Activated CD8-positive, alpha-beta T cell treated with anti-CD3 and anti-CD28 coated beads for 36 hours (primary cell): ENCODE data around the gene NTNG1. TPM values are rescaled to one million over a fixed set of nuclear protein-coding genes. Genes with fewer than 3 reads are reported as not detected.

Source experiments
- ATAC-seq: fragments of 200-7000 bp; cut with Tn5 transposase; one replicate; pipeline ENCODE4 v1.10.0; 2021; ENCODE audit warnings: mild to moderate bottlenecking, moderate library complexity
- CTCF ChIA-PET: fragments of 350-600 bp; sonication (Branson Sonifier 250); formaldehyde crosslinking; loops from one replicate; lab custom pipeline; 2021; ENCODE audit warnings: antibody characterized with exemption; lab: Charles Lee
- POLR2A ChIA-PET: fragments of 350-600 bp; sonication (Branson Sonifier 250); formaldehyde crosslinking; loops from one replicate; lab custom pipeline; 2021; ENCODE audit warnings: antibody characterized with exemption; lab: Charles Lee
- DNase-seq: peaks from one replicate; pipeline ENCODE4 v3.0.0-alpha.2; 2020
- H3K27ac Mint-ChIP-seq: one replicate; pipeline ENCODE4 v1.8.0; 2021; ENCODE audit warnings: mild to moderate bottlenecking, mixed read lengths
- H3K27me3 Mint-ChIP-seq: one replicate; pipeline ENCODE4 v1.8.0; 2021; ENCODE audit warnings: mixed read lengths
- H3K36me3 Mint-ChIP-seq: one replicate; pipeline ENCODE4 v1.8.0; 2021; ENCODE audit warnings: low read depth, mixed read lengths
- H3K4me1 Mint-ChIP-seq: one replicate; pipeline ENCODE4 v1.8.0; 2021; ENCODE audit warnings: low read depth, mixed read lengths
- H3K4me3 Mint-ChIP-seq: one replicate; pipeline ENCODE4 v1.8.0; 2021; ENCODE audit warnings: mild to moderate bottlenecking, moderate library complexity, mixed read lengths
- H3K9me3 Mint-ChIP-seq: one replicate; pipeline ENCODE4 v1.8.0; 2021; ENCODE audit warnings: mixed read lengths
- intact Hi-C: fragments of 100-400 bp; cut with micrococcal nuclease; formaldehyde crosslinking; loops from one replicate; pipeline ENCODE4 v1.10.0; 2022
- total RNA-seq, 2 experiments: library from RNA; stranded (reverse); gene quantifications; one replicate each; pipeline ENCODE4 v1.2.3, GENCODE V29; 2021
- TF ChIP-seq, protein P1 (sequence below): fragments of 200-600 bp; IDR thresholded peaks from one replicate; pipeline ENCODE4 v1.8.0; 2022; ENCODE audit warnings: antibody characterized with exemption, mild to moderate bottlenecking

The NTNG1 gene
- total RNA-seq, 2 experiments from 2014 or later = 0.96 to 1.0 TPM

DNA sequence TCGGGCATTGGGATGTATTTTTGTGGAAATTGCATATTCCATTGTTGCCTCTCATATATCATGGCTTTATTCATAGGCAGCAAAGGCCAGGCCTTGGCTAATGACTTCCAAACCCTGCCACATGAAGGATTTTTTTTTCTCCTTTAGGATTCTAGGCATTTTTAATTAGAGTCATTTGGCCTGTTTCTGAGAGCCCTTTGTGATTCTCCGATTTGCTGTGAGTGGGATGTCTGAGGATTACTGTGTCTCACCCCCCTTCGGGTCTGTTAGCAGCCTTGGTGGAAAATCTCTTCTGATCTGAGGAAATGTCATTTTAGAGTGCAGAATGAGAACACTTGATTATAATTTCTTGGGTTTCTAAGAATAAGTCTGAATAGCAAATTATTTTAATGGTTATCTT, 253.5 kb downstream of the NTNG1 start:
- TF ChIP-seq, protein P1, sequence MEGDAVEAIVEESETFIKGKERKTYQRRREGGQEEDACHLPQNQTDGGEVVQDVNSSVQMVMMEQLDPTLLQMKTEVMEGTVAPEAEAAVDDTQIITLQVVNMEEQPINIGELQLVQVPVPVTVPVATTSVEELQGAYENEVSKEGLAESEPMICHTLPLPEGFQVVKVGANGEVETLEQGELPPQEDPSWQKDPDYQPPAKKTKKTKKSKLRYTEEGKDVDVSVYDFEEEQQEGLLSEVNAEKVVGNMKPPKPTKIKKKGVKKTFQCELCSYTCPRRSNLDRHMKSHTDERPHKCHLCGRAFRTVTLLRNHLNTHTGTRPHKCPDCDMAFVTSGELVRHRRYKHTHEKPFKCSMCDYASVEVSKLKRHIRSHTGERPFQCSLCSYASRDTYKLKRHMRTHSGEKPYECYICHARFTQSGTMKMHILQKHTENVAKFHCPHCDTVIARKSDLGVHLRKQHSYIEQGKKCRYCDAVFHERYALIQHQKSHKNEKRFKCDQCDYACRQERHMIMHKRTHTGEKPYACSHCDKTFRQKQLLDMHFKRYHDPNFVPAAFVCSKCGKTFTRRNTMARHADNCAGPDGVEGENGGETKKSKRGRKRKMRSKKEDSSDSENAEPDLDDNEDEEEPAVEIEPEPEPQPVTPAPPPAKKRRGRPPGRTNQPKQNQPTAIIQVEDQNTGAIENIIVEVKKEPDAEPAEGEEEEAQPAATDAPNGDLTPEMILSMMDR = no peak
- intact Hi-C loops = no loop called here
- H3K36me3 Mint-ChIP-seq = no peaks in the 10 kb centered on the region
- DNase-seq (no peak), ATAC-seq (no peak)
- H3K9me3 Mint-ChIP-seq = no peaks in the 10 kb centered on the region
- ChIA-PET POLR2A (no interaction called here), CTCF (no interaction called here)
- no peak overlapping the region for H3K4me3 Mint-ChIP-seq
- H3K27ac Mint-ChIP-seq = no peak overlapping the region
- peaks cover 1% of the 10 kb centered on the region for H3K27me3 Mint-ChIP-seq
- H3K4me1 Mint-ChIP-seq = no peaks in the 10 kb centered on the region

DNA sequence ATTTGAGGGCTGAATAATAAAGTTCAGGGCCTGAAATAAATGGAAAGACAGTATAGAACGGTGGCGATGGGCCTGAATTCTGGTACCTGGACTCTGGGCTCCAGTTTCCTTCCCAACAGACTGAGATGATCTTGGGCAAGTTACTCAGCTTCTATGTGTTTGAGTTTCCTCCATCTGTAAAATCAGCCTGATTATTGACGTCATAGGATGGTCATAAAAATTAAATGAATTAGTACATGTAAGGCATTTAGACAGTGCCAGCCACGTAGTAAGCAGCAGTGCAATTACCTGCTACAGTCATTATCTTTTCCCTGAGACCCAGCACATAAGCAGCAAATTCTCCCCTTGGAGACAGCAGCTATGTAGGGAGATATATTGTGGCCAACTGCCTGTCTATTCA, 260.9 kb downstream of the NTNG1 start:
- intact Hi-C loops = no loop called here
- Mint-ChIP-seq H3K36me3 (no peaks in the 10 kb centered on the region), H3K27ac (no peak overlapping the region), H3K4me1 (no peaks in the 10 kb centered on the region), H3K27me3 (peaks cover 3% of the 10 kb centered on the region), H3K9me3 (no peaks in the 10 kb centered on the region), H3K4me3 (no peak overlapping the region)
- no peak for ATAC-seq
- TF ChIP-seq, protein P1 = no peak
- CTCF ChIA-PET = no interaction called here
- POLR2A ChIA-PET = no interaction called here
- DNase-seq = no peak

DNA sequence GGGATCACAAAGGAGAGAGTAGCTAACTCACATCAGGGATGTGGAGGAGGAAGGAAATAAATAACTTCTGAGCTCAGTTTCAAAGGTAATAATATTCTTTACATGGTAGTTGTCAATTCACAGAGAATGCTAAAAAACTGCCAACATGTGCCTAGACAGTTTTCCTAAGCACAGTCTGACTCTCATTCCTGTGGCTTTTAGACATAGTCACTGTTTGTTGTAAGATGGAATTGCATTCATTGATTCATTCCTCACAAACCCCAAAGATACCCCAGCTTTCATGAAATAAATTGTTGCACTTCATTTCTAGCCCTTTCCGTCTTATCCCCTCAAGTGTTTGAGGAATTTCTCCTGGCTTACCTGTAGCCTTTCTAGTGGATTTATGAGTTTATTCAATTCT, 263.9 kb downstream of the NTNG1 start:
- Mint-ChIP-seq H3K4me3 (no peak overlapping the region), H3K36me3 (no peaks in the 10 kb centered on the region), H3K27me3 (peaks cover 1% of the 10 kb centered on the region), H3K4me1 (no peaks in the 10 kb centered on the region), H3K27ac (no peak overlapping the region), H3K9me3 (no peaks in the 10 kb centered on the region)
- POLR2A ChIA-PET = no interaction called here
- intact Hi-C loops = no loop called here
- no peak for ATAC-seq
- DNase-seq = no peak
- TF ChIP-seq, protein P1 = no peak
- CTCF ChIA-PET = no interaction called here

DNA sequence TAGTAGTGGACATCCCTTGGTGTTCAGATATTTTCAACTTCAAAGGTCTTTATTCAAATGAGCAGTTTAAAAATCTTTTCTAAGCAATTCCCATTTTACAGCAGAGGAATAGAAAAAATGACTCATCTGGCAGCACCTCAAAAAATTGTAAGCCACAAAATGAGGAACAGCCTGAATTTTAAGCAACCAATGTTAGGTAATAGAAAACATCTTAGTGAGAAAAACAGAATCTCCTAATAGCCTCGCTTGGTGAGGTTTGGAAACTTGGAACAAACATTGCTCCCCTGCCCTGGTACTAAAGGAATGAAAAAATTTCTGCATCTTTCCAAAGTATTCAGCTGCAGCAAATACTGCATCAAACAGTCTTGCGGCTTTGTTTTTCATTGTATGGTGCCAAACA, 264.4 kb downstream of the NTNG1 start:
- ChIA-PET POLR2A (no interaction called here), CTCF (no interaction called here)
- TF ChIP-seq, protein P1 = no peak
- Mint-ChIP-seq H3K9me3 (no peaks in the 10 kb centered on the region), H3K27ac (no peak overlapping the region), H3K4me3 (no peak overlapping the region), H3K4me1 (no peaks in the 10 kb centered on the region), H3K27me3 (peaks cover 1% of the 10 kb centered on the region), H3K36me3 (no peaks in the 10 kb centered on the region)
- ATAC-seq (no peak), DNase-seq (no peak)
- intact Hi-C loops = no loop called here

DNA sequence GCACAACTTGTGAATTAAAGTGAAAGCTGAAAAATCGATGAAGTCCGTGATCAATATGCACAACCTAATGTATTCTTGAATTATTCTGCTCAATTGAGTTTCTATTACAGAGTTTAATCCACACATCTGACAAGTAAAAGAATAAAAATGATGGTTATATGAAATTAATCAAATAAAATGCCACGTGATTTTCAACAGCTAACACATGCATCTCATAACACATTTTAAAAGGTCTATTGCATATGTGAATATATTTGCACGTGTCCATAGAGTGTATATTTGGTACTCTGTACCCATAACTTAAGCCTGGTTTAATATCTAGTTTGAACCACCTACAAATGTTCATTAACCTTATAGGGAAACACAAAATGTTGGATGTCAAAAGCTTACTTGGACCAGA, 266.2 kb downstream of the NTNG1 start:
- H3K4me1 Mint-ChIP-seq = no peaks in the 10 kb centered on the region
- H3K9me3 Mint-ChIP-seq = no peaks in the 10 kb centered on the region
- ChIA-PET CTCF (no interaction called here), POLR2A (interaction anchor here (0.6 kb wide), 1 partner anchor 339 kb away, joined by 3 read pairs; no protein-coding TSS in a partner anchor)
- no peaks in the 10 kb centered on the region for H3K36me3 Mint-ChIP-seq
- DNase-seq (no peak), ATAC-seq (no peak)
- H3K27me3 Mint-ChIP-seq = peaks cover 1% of the 10 kb centered on the region
- TF ChIP-seq, protein P1 = no peak
- H3K4me3 Mint-ChIP-seq = no peak overlapping the region
- no peak overlapping the region for H3K27ac Mint-ChIP-seq
- intact Hi-C loops = no loop called here
